Activated CD8-positive, alpha-beta memory T cell treated with anti-CD3 and anti-CD28 coated beads, Interleukin-2, amount 50 U/mL, for 4 hours (primary cell): Measurements from ENCODE around the gene TMC6.
"Not testable (repeated sequence)": the region's sequence is repeated elsewhere in the genome, so short reads cannot be mapped to it uniquely, and the experiment has no call there.

Experiments used
- DNase-seq: peaks from one replicate; pipeline ENCODE4 v3.0.0-alpha.2; 2020

The TMC6 gene

DNA sequence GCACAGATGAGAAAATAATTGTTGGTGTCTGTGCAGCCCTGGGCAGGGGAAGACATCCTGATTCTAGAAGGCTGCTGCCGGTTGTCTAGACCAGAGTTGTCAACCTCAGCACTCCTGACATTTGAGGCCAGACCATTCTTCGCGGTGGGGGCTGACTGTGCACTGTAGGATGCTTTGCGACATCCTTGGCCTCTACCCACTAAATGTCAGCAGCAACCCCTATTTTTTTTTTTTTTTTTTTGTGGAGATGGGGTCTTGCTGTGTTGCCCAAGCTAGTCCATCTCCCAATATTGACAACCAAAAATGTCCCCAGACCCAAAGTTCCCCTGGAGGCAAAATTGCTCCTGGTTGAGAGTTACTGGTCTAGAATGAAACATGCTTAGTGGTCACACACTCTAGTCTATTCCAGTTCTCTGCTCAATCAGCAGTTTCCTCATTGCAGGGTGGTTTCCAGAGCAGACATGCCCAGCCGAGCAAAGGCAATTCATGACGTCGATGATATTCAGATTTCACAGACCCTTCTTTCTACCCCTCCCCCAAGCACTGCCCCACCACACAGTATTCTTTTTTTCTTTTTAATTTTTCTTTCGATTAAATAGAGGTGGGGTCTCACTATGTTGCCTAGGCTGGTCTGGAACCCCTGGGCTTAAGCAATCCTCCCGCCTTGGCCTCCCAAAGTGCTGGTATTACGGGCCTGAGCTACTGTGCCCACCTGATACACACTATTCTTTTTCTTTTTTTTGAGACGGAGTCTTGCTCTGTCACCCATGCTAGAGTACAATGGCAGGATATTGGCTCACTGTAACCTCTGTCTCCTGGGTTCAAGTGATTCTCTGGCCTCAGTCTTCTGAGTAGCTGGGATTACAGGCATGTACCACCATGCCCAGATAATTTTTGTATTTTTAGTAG, 26.6 kb upstream of the TMC6 start:
- no peak for DNase-seq

- no peak for DNase-seq
Observed at GRCh38 chr17:78151514-78152008, 23.0 kb upstream of the TMC6 start.

- no peak for DNase-seq
Observed at GRCh38 chr17:78148286-78149016, 19.9 kb upstream of the TMC6 start.

- no peak for DNase-seq
Observed at GRCh38 chr17:78147315-78147998, 18.9 kb upstream of the TMC6 start.

DNA sequence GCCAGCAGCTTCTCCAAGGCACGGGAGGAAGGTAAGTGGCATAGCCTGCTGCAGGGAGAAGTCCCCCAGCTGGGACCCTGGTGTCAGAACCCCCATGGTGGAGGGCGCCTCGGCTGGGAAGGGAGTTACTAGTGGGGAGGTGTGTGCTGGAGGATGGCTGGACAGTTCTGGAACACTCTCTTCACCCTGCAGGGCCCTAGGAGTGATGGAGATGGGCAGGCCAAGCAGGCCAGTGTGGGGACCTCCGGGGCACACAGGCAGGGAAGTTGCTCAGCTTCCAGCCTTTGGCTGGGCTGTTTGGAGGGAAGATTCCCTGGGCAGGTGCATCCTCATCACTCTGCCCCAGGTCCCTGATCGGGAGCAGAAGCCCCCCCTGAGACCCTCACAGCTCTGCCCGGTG, 18.3 kb upstream of the TMC6 start:
- no peak for DNase-seq

- DNase-seq: no peak
Observed at GRCh38 chr17:78146471-78146869, 17.9 kb upstream of the TMC6 start.

GRCh38 chr17:78144736-78145641, 16.4 kb upstream of the TMC6 start:
- DNase-seq: no peak

DNA sequence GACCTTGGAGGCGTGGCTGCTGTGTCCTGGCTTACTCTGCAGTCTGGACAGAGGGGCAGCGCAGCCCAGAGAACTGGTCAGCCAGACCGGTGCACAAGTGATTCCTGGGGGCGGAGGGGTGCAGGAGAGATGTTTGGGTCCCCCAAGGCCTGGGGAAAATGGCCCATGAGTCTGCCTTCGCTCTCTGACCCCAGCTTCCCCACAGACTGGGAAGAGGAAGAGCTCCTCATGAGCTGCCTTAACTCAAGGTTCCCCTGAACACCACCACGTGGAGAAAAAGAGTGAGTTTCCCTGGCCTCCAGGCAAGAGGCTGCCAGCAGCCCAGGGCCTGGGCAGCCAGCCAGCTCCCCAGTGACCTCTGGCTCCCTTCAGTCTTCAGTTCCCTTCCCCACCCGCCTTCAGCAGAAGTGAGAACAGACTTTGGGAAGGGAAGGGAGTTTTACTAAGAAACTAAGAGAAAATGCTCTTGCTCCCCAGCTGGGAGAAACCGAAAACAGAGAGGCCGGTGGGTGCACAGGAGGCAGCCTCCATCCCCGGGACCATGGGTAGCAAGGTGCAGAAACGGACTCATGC, 15.7 kb upstream of the TMC6 start:
- DNase-seq: no peak

DNA sequence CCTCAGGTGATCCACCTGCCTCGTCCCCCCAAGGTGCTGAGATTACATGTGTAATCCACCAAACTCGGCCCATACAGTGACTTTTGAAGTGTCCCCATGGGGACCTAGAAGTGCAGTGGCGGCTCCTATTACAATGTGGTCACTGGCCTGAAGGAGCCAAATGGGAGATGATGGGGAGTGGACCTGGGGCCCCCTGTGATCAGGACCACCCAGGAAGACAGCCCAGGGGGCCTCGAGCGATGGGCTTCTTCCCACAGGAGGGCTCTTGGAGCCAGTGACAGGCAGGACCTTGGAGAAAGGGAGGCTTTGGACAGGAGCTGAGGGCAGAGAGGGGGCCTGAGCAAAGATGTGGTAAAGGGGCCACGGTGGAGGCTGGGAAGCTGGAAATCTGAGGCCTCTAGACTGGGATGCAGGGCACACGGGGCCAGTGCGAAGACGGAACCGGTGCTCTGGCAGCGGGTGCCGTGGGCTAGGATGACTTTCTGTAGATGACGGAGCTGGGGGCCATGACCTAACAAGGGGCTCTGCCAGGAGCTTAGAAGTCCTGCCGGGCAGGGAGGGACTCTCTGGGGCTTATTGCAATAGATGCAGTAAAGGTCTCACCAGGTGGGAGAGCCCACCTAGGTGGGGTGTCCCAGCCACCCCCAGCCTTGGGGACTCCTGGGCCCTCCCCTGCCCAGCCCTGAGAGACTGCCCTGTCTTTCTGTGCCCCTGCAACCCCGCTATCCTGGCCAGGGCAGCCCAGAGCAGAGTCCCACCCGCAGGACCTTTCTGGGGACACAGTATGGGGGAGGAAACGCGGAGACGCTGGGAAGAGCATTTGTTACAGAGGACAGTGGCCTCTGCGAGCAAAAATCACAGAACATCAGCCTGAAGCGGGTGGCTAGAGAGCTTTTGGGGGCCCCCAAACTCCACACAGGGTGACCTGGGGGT, 14.9 kb upstream of the TMC6 start:
- no peak for DNase-seq

- no peak for DNase-seq
Observed at GRCh38 chr17:78142119-78142861, 13.7 kb upstream of the TMC6 start.

DNA sequence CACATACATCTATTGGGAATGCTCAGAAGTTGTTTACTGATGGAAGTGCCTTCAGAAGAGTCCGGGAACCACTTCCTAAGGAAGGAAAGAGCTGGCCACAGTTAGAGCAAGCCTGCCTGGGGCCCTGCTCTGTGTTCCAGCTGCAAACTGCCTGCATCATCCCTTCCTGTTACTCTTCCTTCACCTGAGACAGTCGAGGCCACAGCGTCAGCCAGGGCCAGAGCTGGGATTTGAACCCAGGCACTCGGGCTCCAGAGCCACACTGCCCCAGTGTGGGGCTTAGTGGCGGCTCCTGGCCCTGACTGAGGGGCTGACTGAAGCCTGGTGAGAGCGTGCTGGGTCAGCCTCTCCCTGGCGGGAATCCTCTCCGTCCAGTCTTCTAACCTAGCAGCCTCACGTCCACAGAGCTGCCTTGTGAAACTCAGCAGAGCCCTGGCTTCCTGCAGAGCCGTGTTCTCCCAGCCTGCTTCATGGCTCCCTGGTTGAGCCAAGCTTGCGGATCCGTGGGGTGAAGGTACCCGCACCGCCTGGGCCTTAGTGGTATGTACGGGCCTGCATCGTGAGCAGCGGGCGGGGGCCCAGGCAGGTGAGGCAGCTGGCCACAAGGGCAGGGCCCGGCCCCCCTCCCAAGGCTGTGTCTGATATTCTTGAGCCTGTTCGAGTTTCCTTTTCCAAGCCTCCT, 13.0 kb upstream of the TMC6 start:
- DNase-seq: no peak

DNA sequence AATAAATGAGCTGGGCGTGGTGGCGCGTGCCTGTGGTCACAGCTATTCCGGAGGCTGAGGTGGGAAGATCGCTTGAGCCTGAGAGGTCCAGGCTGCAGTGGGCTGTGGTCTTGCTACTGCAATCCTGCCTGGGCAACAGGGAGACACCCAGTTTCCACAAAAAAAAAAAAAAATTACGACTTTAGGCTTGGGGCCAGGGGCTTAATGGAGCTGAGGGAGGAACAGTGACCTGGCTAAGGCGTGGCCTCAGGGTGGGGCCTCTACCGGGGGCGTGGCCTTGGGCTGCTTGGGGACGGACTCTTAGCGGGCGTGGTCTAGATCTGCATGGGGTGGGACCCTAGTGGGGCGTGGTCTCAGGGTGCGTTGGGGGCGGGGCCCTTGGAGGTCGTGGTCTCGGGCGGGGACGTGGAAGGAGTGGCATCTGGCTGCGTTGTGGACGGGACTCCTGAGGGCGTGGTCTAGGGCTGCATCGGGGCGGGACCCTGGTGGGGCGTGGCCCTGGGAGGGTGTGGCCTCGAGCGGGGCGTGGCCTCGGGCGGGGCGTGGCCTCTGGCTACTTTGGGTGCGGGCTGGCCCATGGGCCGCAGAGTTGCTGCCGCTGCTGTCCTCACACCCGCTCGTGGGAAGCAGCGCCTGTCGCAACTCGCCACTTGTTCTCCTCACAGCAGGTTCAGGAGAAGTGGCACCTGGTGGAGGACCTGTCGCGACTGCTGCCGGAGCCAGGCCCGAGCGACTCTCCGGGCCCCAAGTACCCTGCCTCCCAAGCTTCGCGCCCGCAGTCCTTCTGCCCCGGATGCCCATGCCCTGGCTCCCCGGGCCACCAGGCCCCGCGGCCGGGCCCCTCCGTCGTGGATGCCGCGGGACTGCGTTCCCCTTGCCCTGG, 11.9 kb upstream of the TMC6 start:
- peak; percentile 90 for DNase-seq

DNA sequence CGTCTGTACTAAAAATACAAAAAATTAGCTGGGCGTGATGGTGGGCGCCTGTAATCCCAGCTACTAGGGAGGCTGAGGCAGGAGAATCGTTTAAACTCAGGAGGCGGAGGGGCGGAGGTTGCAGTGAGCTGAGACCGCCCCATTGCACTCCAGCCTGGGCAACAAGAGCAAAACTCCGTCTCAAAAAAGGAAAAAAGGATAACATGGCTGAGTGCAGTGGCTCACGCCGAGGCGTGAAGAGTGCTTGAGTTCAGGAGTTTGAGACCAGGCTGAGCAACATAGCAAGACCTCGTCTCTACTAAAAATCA, 11.3 kb upstream of the TMC6 start:
- DNase-seq: not testable (repeated sequence)

DNA sequence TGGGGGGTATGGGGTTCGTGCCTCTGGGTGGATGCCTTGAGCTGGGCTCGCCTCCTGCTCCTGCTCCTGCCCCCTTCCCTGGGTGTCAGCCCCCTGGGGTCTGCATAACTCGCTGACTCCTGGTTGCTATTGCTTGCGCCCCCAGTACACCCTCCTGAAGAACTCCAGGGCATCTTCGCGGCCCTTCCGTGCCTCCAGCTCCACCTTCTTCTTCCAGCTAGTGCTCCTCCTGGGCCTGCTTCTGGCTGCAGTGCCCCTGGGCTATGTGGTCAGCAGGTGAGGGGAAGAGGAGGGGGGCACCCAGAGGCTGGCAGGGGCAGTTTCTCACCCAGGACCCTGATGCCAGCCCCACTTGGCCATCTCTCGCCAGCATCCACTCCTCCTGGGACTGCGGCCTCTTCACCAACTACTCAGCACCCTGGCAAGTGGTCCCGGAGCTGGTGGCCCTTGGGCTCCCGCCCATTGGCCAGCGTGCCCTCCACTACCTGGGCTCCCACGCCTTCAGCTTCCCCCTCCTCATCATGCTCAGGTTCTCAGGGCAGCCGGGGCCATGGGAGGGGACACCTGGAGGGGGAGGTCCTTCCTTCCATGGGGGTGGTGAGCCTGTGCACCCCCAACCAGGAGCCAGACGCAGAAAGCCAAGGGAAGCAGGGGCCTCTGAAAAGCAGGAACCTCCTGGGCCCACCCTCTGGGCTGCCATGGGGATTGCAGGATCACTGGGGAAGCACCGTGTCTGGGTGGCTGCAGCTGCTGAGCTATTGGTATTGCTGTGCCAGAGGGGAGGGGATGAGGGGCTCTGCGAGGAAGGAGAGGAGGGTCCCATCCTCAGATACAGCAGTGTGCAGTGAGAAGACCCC, 9.9 kb upstream of the TMC6 start:
- no peak for DNase-seq

GRCh38 chr17:78137392-78138203, 9.0 kb upstream of the TMC6 start:
- DNase-seq: peak; percentile 47

- no peak for DNase-seq
Observed at GRCh38 chr17:78135858-78136500, 7.4 kb upstream of the TMC6 start.
